Spleen (tissue), 7 donors: ENCODE data around the gene PLB1.

Source experiments
- CTCF ChIP-seq, 11 experiments: fragments of 200-600 bp in 7 of 11; fragments of 450-650 bp in 4 of 11; sonication (generic) in 4 of 11; IDR thresholded peaks in 8 of 11; conservative IDR thresholded peaks in 3 of 11; 1 replicate in 7 of 11; 2 replicates in 4 of 11; pipeline versions ENCODE4 v1.4.0 to v1.8.0; 2016 to 2021; ENCODE audit warnings: antibody characterized with exemption in 11 of 11, inconsistent platforms in 4 of 11, mild to moderate bottlenecking in 1 of 11
- POLR2AphosphoS5 ChIP-seq, 3 donors: sonication (generic); formaldehyde crosslinking; IDR thresholded peaks; one replicate each; pipeline ENCODE4 v1.5.1; 2017; ENCODE audit warnings: antibody characterized with exemption in 3 of 3
- donor health status: DM: no; HTN: no; CAD: no; lungs with moderate emphysema.
- donor health status: DM: no; HTN: no; CAD: no.
- donor health status: DM: no; HTN: no; CAD: no.

- TF ChIP-seq CTCF (IDR thresholded peaks at IDR 0.05 in 8 of 11, conservative IDR thresholded peaks at IDR 0.05 in 3 of 11) = no peak
- TF ChIP-seq POLR2AphosphoS5 (IDR thresholded peaks at IDR 0.05) = no peak
These were observed 134.5 kb downstream of the PLB1 start for GRCh38 chr2:28630341-28630740.
